ENCODE measurements around the gene ERFL. TPM values are rescaled to one million over a fixed set of nuclear protein-coding genes. Genes with fewer than 3 reads are reported as not detected.

The ERFL gene
- total and polyA plus RNA-seq, 2 of the 4 experiments (the other 2 are of a cell fraction), result not detected

DNA sequence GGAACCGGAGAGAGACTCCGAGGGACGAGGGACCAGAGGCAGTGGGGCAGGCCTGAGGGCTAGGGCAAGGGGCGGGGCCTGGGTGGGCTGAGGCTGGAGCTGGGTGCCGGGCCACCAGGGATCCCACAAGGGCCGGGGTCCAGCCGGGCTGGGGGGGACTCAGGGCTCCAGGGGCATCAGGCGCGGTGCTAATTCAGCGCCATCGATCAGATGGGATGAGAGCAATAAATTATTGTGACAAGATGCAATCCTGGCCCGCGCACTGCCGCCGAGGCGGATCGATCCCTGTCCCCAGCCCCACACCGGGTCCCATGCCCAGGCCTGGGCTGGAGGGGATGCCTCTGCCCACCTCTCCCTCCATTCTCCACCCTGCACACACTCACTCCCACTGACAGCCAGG is 5.7 kb downstream of the ERFL start:
- Histone ChIP-seq H4K5ac (ENCODE audit: low read depth, low read length) (no peak overlapping the region), H2AK5ac (ENCODE audit: low read depth, low read length) (no peak overlapping the region), H3K14ac (replicated peaks; ENCODE audit: low read depth, low read length) (no peak overlapping the region), H3K27ac (ENCODE audit: insufficient read depth, low read length) (no peak overlapping the region), H4K91ac (ENCODE audit: insufficient read depth, low read depth, low read length) (no peak overlapping the region), H3K36me3 (ENCODE audit: control insufficient read depth, insufficient read depth, low read length) (no peaks in the 10 kb centered on the region), H2BK120ac (ENCODE audit: low read depth, low read length) (no peak overlapping the region), H3K9ac (ENCODE audit: low read depth, low read length) (no peak overlapping the region), H3K56ac (ENCODE audit: extremely low read depth, insufficient read depth, low read length) (no peak overlapping the region), H2AFZ (replicated peaks; ENCODE audit: low read length, poor library complexity) (no peak overlapping the region), H3K18ac (ENCODE audit: low read depth, low read length) (no peak overlapping the region), H3K4me1 (ENCODE audit: control insufficient read depth, insufficient read depth, low read length) (no peaks in the 10 kb centered on the region), H3K9me1 (ENCODE audit: insufficient read depth, low read length) (peaks cover 20% of the 10 kb centered on the region), H3K4me2 (ENCODE audit: low read depth, low read length) (no peak overlapping the region), H2BK20ac (ENCODE audit: low read depth, low read length) (no peak overlapping the region), H2BK5ac (ENCODE audit: low read depth, low read length, poor library complexity, severe bottlenecking) (no peak overlapping the region), H3K27me3 (ENCODE audit: control insufficient read depth, insufficient read depth, low read length) (peaks cover 86% of the 10 kb centered on the region), H2AK9ac (replicated peaks; ENCODE audit: low read depth, low read length, poor library complexity) (no peak overlapping the region), H2BK15ac (ENCODE audit: low read depth, low read length) (no peak overlapping the region), H4K8ac (ENCODE audit: low read depth in 2 of 2, low read length in 2 of 2) (no peak overlapping the region), H3K23ac (ENCODE audit: low read depth, low read length) (no peak overlapping the region), H3K9me3 (ENCODE audit: control insufficient read depth, insufficient read depth, low read length) (peaks cover 3% of the 10 kb centered on the region; the same call in 1 of the 2 replicates), H3K79me1 (ENCODE audit: low read depth in 1 of 2, low read length in 2 of 2) (no peaks in the 10 kb centered on the region), H4K20me1 (ENCODE audit: insufficient read depth, low read length) (peaks cover 27% of the 10 kb centered on the region), H3K4me3 (ENCODE audit: insufficient read depth, low read depth, low read length) (no peak overlapping the region), H3K4ac (ENCODE audit: low read depth, low read length) (no peak overlapping the region)
- in situ Hi-C loops (cut with MboI; ENCODE audit: low sequenced_read_pairs) (no loop called here), dilution Hi-C loops (cut with HindIII; ENCODE audit: low sequenced_read_pairs, unreplicated experiment) (no loop called here), intact Hi-C loops (cut with micrococcal nuclease) (no loop called here)
- TF ChIP-seq CEBPB (IDR thresholded peaks at IDR 0.05; ENCODE audit: low read depth, low read length) (no peak), MAFK (IDR thresholded peaks at IDR 0.05; ENCODE audit: low read depth, low read length) (no peak), USF2 (IDR thresholded peaks at IDR 0.05; ENCODE audit: low read depth, low read length) (no peak), POLR2A (IDR thresholded peaks at IDR 0.05; ENCODE audit: low read depth, low read length) (no peak), CHD1 (IDR thresholded peaks at IDR 0.05; ENCODE audit: low read depth, low read length) (no peak), MAZ (IDR thresholded peaks at IDR 0.05; ENCODE audit: borderline replicate concordance, low read depth, low read length) (no peak), MXI1 (IDR thresholded peaks at IDR 0.05; ENCODE audit: borderline replicate concordance, low read depth, low read length) (no peak), SMC3 (IDR thresholded peaks at IDR 0.05; ENCODE audit: low read depth, low read length) (no peak), RCOR1 (IDR thresholded peaks at IDR 0.05; ENCODE audit: insufficient replicate concordance, low read length) (no peak), RFX5 (IDR thresholded peaks at IDR 0.05; ENCODE audit: low read depth, low read length) (no peak), NFE2L2 (IDR thresholded peaks at IDR 0.05; ENCODE audit: low read depth, low read length) (no peak), RAD21 (IDR thresholded peaks at IDR 0.05; ENCODE audit: low read length) (no peak), FOS (IDR thresholded peaks at IDR 0.05; ENCODE audit: low read depth, low read length) (no peak), BHLHE40 (IDR thresholded peaks at IDR 0.05; ENCODE audit: low read depth, low read length) (no peak)
- TF ChIP-seq, protein P1, sequence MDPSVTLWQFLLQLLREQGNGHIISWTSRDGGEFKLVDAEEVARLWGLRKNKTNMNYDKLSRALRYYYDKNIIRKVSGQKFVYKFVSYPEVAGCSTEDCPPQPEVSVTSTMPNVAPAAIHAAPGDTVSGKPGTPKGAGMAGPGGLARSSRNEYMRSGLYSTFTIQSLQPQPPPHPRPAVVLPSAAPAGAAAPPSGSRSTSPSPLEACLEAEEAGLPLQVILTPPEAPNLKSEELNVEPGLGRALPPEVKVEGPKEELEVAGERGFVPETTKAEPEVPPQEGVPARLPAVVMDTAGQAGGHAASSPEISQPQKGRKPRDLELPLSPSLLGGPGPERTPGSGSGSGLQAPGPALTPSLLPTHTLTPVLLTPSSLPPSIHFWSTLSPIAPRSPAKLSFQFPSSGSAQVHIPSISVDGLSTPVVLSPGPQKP (IDR thresholded peaks at IDR 0.05; ENCODE audit: borderline replicate concordance, low read depth, low read length), result no peak
- TF ChIP-seq, protein P2, sequence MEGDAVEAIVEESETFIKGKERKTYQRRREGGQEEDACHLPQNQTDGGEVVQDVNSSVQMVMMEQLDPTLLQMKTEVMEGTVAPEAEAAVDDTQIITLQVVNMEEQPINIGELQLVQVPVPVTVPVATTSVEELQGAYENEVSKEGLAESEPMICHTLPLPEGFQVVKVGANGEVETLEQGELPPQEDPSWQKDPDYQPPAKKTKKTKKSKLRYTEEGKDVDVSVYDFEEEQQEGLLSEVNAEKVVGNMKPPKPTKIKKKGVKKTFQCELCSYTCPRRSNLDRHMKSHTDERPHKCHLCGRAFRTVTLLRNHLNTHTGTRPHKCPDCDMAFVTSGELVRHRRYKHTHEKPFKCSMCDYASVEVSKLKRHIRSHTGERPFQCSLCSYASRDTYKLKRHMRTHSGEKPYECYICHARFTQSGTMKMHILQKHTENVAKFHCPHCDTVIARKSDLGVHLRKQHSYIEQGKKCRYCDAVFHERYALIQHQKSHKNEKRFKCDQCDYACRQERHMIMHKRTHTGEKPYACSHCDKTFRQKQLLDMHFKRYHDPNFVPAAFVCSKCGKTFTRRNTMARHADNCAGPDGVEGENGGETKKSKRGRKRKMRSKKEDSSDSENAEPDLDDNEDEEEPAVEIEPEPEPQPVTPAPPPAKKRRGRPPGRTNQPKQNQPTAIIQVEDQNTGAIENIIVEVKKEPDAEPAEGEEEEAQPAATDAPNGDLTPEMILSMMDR (conservative IDR thresholded peaks at IDR 0.05; ENCODE audit: low read depth, low read length), result no peak
- BruUV-seq (replicated peaks), result no TSS peak
- DNase-seq (no peak), ATAC-seq (ENCODE audit: low read depth) (no peak)
- CTCF ChIA-PET, result no interaction called here
- POLR2A ChIA-PET (ENCODE audit: unreplicated experiment), result no interaction called here
- 8% methylated on average over 3 of the region's 18 CpGs; no CpG with 5 or more reads in 1 of the 2 experiments for WGBS, 2 experiments (ENCODE audit: extremely low coverage in 2 of 2, insufficient read length in 1 of 2)

Data from IMR-90 (cell line).